H9 (cell line): ENCODE results near the gene PPL. TPM values are rescaled to one million over a fixed set of nuclear protein-coding genes. Genes with fewer than 3 reads are reported as not detected.

Experiments used
- DNase-seq: peaks from one replicate; pipeline ENCODE4 v3.0.0-alpha.2; 2017
- H2AFZ ChIP-seq: one replicate; pipeline ENCODE4 v1.6.1; 2013; ENCODE audit warnings: mild to moderate bottlenecking, low read length, control low read depth, moderate library complexity
- H2AK5ac ChIP-seq: 2 replicates; pipeline ENCODE4 v1.6.1; 2013; ENCODE audit warnings: low read length, control low read depth, mixed read lengths; ENCODE audit not compliant: insufficient read length
- H2BK120ac ChIP-seq: one replicate; pipeline ENCODE4 v1.6.1; 2013; ENCODE audit warnings: low read depth, mild to moderate bottlenecking, low read length, control low read depth, inconsistent platforms; ENCODE audit not compliant: poor library complexity, severe bottlenecking
- H2BK12ac ChIP-seq: 2 replicates; pipeline ENCODE4 v1.6.1; 2013; ENCODE audit warnings: low read length, control low read depth, mixed read lengths, low read depth; ENCODE audit not compliant: insufficient read length
- H2BK15ac ChIP-seq: 2 replicates; pipeline ENCODE4 v1.6.1; 2013; ENCODE audit warnings: low read depth, low read length, control low read depth
- H2BK20ac ChIP-seq: one replicate; pipeline ENCODE4 v1.6.1; 2013; ENCODE audit warnings: low read depth, mild to moderate bottlenecking, low read length, control low read depth, inconsistent platforms; ENCODE audit not compliant: poor library complexity, severe bottlenecking
- H2BK5ac ChIP-seq: 2 replicates; pipeline ENCODE4 v1.6.1; 2013; ENCODE audit warnings: low read length, control low read depth, mixed read lengths; ENCODE audit not compliant: insufficient read length
- H3K14ac ChIP-seq: 2 replicates; pipeline ENCODE4 v1.6.1; 2013; ENCODE audit warnings: low read length, control low read depth; ENCODE audit not compliant: insufficient read depth
- H3K18ac ChIP-seq: 2 replicates; pipeline ENCODE4 v1.6.1; 2013; ENCODE audit warnings: low read depth, mild to moderate bottlenecking, mixed read lengths, low read length, control low read depth; ENCODE audit not compliant: insufficient read length
- H3K23ac ChIP-seq: 2 replicates; pipeline ENCODE4 v1.6.1; 2013; ENCODE audit warnings: low read length, control low read depth, mixed read lengths, low read depth; ENCODE audit not compliant: insufficient read length
- H3K23me2 ChIP-seq: 2 replicates; pipeline ENCODE4 v1.6.1; 2013; ENCODE audit warnings: low read depth, mild to moderate bottlenecking, mixed read lengths, low read length, control low read depth; ENCODE audit not compliant: insufficient read length, poor library complexity, severe bottlenecking
- H3K27ac ChIP-seq: 2 replicates; pipeline ENCODE4 v1.5.1; 2013; ENCODE audit warnings: low read length, control low read depth, mixed read lengths, low read depth; ENCODE audit not compliant: insufficient read length
- H3K27me3 ChIP-seq: 2 replicates; pipeline ENCODE4 v1.6.1; 2013; ENCODE audit warnings: low read length, control low read depth, inconsistent platforms; ENCODE audit not compliant: insufficient read depth
- H3K4ac ChIP-seq: 2 replicates; pipeline ENCODE4 v1.6.1; 2013; ENCODE audit warnings: low read depth, mild to moderate bottlenecking, control low read depth, inconsistent platforms, low read length, moderate library complexity
- H3K4me1 ChIP-seq: 2 replicates; pipeline ENCODE4 v1.6.1; 2013; ENCODE audit warnings: low read length, control low read depth, inconsistent platforms; ENCODE audit not compliant: insufficient read depth
- H3K4me2 ChIP-seq: 2 replicates; pipeline ENCODE4 v1.6.1; 2013; ENCODE audit warnings: low read length, control low read depth, mixed read lengths; ENCODE audit not compliant: insufficient read length, insufficient read depth
- H3K56ac ChIP-seq: 2 replicates; pipeline ENCODE4 v1.6.1; 2013; ENCODE audit warnings: low read depth, mild to moderate bottlenecking, mixed read lengths, low read length, control low read depth; ENCODE audit not compliant: insufficient read length
- H3K79me1 ChIP-seq: 2 replicates; pipeline ENCODE4 v1.6.1; 2013; ENCODE audit warnings: low read depth, mild to moderate bottlenecking, moderate library complexity, low read length, control low read depth, inconsistent platforms; ENCODE audit not compliant: insufficient read depth, poor library complexity, severe bottlenecking
- H3K79me2 ChIP-seq: 2 replicates; pipeline ENCODE4 v1.6.1; 2013; ENCODE audit warnings: low read length, control low read depth, inconsistent platforms; ENCODE audit not compliant: insufficient read depth
- H3K9ac ChIP-seq: 2 replicates; pipeline ENCODE4 v1.6.1; 2013; ENCODE audit warnings: low read length, control low read depth, mixed read lengths; ENCODE audit not compliant: insufficient read length; ENCODE audit errors: extremely low read depth
- H3K9me3 ChIP-seq: one replicate; pipeline ENCODE4 v1.6.1; 2013; ENCODE audit warnings: low read depth, low read length, inconsistent platforms; ENCODE audit not compliant: control insufficient read depth
- H3T11ph ChIP-seq: one replicate; pipeline ENCODE4 v1.6.1; 2013; ENCODE audit warnings: mild to moderate bottlenecking, low read length, control low read depth, inconsistent platforms
- H4K20me1 ChIP-seq: one replicate; pipeline ENCODE4 v1.6.1; 2013; ENCODE audit not compliant: control insufficient read depth, insufficient read length, insufficient read depth
- H4K5ac ChIP-seq: 2 replicates; pipeline ENCODE4 v1.6.1; 2013; ENCODE audit warnings: low read depth, mild to moderate bottlenecking, mixed read lengths, low read length, control low read depth; ENCODE audit not compliant: insufficient read length
- H4K8ac ChIP-seq: replicated peaks from 2 replicates; pipeline ENCODE4 v1.6.1; 2013; ENCODE audit warnings: low read length, control low read depth, mixed read lengths, low read depth; ENCODE audit not compliant: insufficient read length
- H4K91ac ChIP-seq: 2 replicates; pipeline ENCODE4 v1.6.1; 2013; ENCODE audit warnings: low read depth, mild to moderate bottlenecking, moderate library complexity, mixed read lengths, low read length, control low read depth; ENCODE audit not compliant: insufficient read length
- H3K27ac Mint-ChIP-seq, 3 experiments: 2 replicates in 2 of 3; 3 replicates in 1 of 3; pipeline ENCODE4 v1.8.0; 2020 to 2021; ENCODE audit warnings: mixed read lengths in 3 of 3, mild to moderate bottlenecking in 1 of 3, moderate library complexity in 1 of 3
- H3K27me3 Mint-ChIP-seq: 2 replicates; pipeline ENCODE4 v1.8.0; 2021; ENCODE audit warnings: low read depth, mild to moderate bottlenecking, moderate library complexity, mixed read lengths
- H3K36me3 Mint-ChIP-seq, 3 experiments: 2 replicates in 2 of 3; 3 replicates in 1 of 3; pipeline ENCODE4 v1.8.0; 2020 to 2021; ENCODE audit warnings: low read depth in 3 of 3, mixed read lengths in 3 of 3; ENCODE audit not compliant: insufficient read depth in 1 of 3
- H3K4me1 Mint-ChIP-seq, 2 experiments: 2 replicates each; pipeline ENCODE4 v1.8.0; 2020; ENCODE audit warnings: mixed read lengths in 2 of 2
- H3K4me3 Mint-ChIP-seq, 2 experiments: 2 replicates in 1 of 2; 3 replicates in 1 of 2; pipeline ENCODE4 v1.8.0; 2020 to 2021; ENCODE audit warnings: mild to moderate bottlenecking in 2 of 2, mixed read lengths in 2 of 2, moderate library complexity in 1 of 2
- H3K9me3 Mint-ChIP-seq, 2 experiments: 2 replicates in 1 of 2; 3 replicates in 1 of 2; pipeline ENCODE4 v1.8.0; 2020; ENCODE audit warnings: mild to moderate bottlenecking in 2 of 2, mixed read lengths in 2 of 2, moderate library complexity in 1 of 2
- CTCF ChIP-seq: fragments of 200-600 bp; sonication (generic); conservative IDR thresholded peaks from 3 replicates; pipeline ENCODE4 v1.8.0; 2021; ENCODE audit warnings: antibody characterized with exemption, mild to moderate bottlenecking
- WGBS: extraction: QIAGEN DNeasy Blood & Tissue Kit; methylation state at CpG from one replicate; pipeline ENCODE4 v1.1.7; 2013; ENCODE audit warnings: missing lambda C conversion rate, low lambda C conversion rate, mixed read lengths; ENCODE audit not compliant: insufficient read length; ENCODE audit errors: extremely low coverage; 5-methylcytosine and 5-hydroxymethylcytosine counted together
- total RNA-seq: library from RNA; stranded (reverse); gene quantifications from 2 replicates; pipeline ENCODE4 v1.2.1, GENCODE V29; 2021

PPL gene
- total RNA-seq, 1 experiment from 2014 or later: 29.2 TPM

GRCh38 chr16:4868026-4868425 is 68.9 kb downstream of the PPL start:
- TF ChIP-seq CTCF: no peak
- peaks cover 21 to 51% (median 46%) of the 10 kb centered on the region in 3 experiments; a peak in 6 of 7 replicates for H3K36me3 Mint-ChIP-seq
- Histone ChIP-seq H3T11ph (no peak overlapping the region), H2BK20ac (no peak overlapping the region), H3K4ac (no peak overlapping the region), H2BK5ac (no peak overlapping the region), H3K23ac (no peak overlapping the region), H4K20me1 (no peaks in the 10 kb centered on the region), H4K5ac (no peak overlapping the region), H3K18ac (no peak overlapping the region), H4K91ac (no peak overlapping the region), H3K14ac (no peak overlapping the region), H3K23me2 (no peaks in the 10 kb centered on the region), H3K79me2 (peaks cover 5% of the 10 kb centered on the region; the same call in 1 of the 2 replicates), H2AFZ (no peak overlapping the region), H2BK12ac (no peak overlapping the region), H4K8ac (no peak overlapping the region), H3K4me2 (no peak overlapping the region), H2BK120ac (no peak overlapping the region), H2AK5ac (no peak overlapping the region), H3K79me1 (no peaks in the 10 kb centered on the region), H3K4me1 (no peaks in the 10 kb centered on the region), H3K56ac (no peak overlapping the region), H3K9ac (no peak overlapping the region), H3K27ac (no peak overlapping the region), H3K9me3 (no peaks in the 10 kb centered on the region), H3K27me3 (no peaks in the 10 kb centered on the region; the same call in 1 of the 2 replicates), H2BK15ac (no peak overlapping the region)
- WGBS: no CpG with 5 or more reads among the region's 5 CpGs
- DNase-seq: no peak
- peak overlapping the region in 1 of 3 experiments; percentile 6; a peak in 1 of 7 replicates for H3K27ac Mint-ChIP-seq
- H3K4me3 Mint-ChIP-seq: no peak overlapping the region
- no peaks in the 10 kb centered on the region for H3K9me3 Mint-ChIP-seq
- peaks cover 0 to 4% of the 10 kb centered on the region in 2 experiments; a peak in 2 of 4 replicates for H3K4me1 Mint-ChIP-seq
- H3K27me3 Mint-ChIP-seq: no peaks in the 10 kb centered on the region; the same call in 1 of the 2 replicates
